PC-9 (cell line): ENCODE data around the gene ODC1. TPM values are rescaled to one million over a fixed set of nuclear protein-coding genes. Genes with fewer than 3 reads are reported as not detected.

Experiments used
- BruUV-seq: library from RNA; stranded (reverse); fragments of 400-500 nt; replicated peaks from 2 replicates; lab custom pipeline; 2021; lab: Mats Ljungman, UMichigan
- CTCF ChIA-PET: fragments of 300-600 bp; sonication (Branson Sonifier 250); formaldehyde crosslinking; loops from one replicate; lab custom pipeline; 2022; ENCODE audit warnings: antibody characterized with exemption; lab: Charles Lee
- POLR2A ChIA-PET: fragments of 300-600 bp; sonication (Branson Sonifier 250); formaldehyde crosslinking; loops from one replicate; lab custom pipeline; 2022; ENCODE audit warnings: antibody characterized with exemption; ENCODE audit not compliant: unreplicated experiment; lab: Charles Lee
- DNase-seq, 2 experiments: peaks; one replicate each; pipeline versions ENCODE4 v3.0.0 to v3.0.0-alpha.2; 2015 to 2022; ENCODE audit warnings: mixed read lengths in 1 of 2
- H2AFZ ChIP-seq: fragments of 200-600 bp; sonication (generic); 2 replicates; pipeline ENCODE4 v1.8.1; 2017; ENCODE audit warnings: antibody characterized with exemption
- H3F3A ChIP-seq: fragments of 200-600 bp; sonication (generic); 2 replicates; pipeline ENCODE4 v1.8.1; 2017; ENCODE audit warnings: antibody characterized with exemption, mild to moderate bottlenecking, low read depth; ENCODE audit not compliant: insufficient read depth
- H3K27ac ChIP-seq: fragments of 200-600 bp; sonication (generic); 2 replicates; pipeline ENCODE4 v1.6.1; 2016; ENCODE audit warnings: mixed run types
- H3K27me3 ChIP-seq: fragments of 200-600 bp; sonication (generic); 2 replicates; pipeline ENCODE4 v1.6.1; 2016; ENCODE audit warnings: low read depth, mixed run types; ENCODE audit not compliant: insufficient read depth
- H3K36me3 ChIP-seq: fragments of 200-600 bp; sonication (generic); 2 replicates; pipeline ENCODE4 v1.6.1; 2016; ENCODE audit warnings: low read depth, mixed run types
- H3K4me1 ChIP-seq: fragments of 200-600 bp; sonication (generic); replicated peaks from 2 replicates; pipeline ENCODE4 v1.6.1; 2016; ENCODE audit warnings: mixed run types; ENCODE audit not compliant: insufficient read depth
- H3K4me2 ChIP-seq: fragments of 200-600 bp; sonication (generic); 2 replicates; pipeline ENCODE4 v1.6.1; 2017; ENCODE audit warnings: mixed run types
- H3K4me3 ChIP-seq: fragments of 200-600 bp; sonication (generic); 2 replicates; pipeline ENCODE4 v1.6.1; 2016; ENCODE audit warnings: mixed run types
- H3K79me2 ChIP-seq: fragments of 200-600 bp; sonication (generic); 2 replicates; pipeline ENCODE4 v1.6.1; 2017; ENCODE audit warnings: low read depth, mixed run types
- H3K9me2 ChIP-seq: fragments of 200-600 bp; sonication (generic); 2 replicates; pipeline ENCODE4 v1.8.1; 2017; ENCODE audit warnings: mild to moderate bottlenecking; ENCODE audit not compliant: insufficient read depth
- H3K9me3 ChIP-seq: fragments of 200-600 bp; sonication (generic); 2 replicates; pipeline ENCODE4 v1.8.1; 2016; ENCODE audit warnings: low read depth; ENCODE audit not compliant: insufficient read depth
- H4K20me1 ChIP-seq: fragments of 200-600 bp; sonication (generic); 2 replicates; pipeline ENCODE4 v1.8.1; 2017; ENCODE audit not compliant: insufficient read depth
- CTCF ChIP-seq: fragments of 200-600 bp; sonication (generic); conservative IDR thresholded peaks from 2 replicates; pipeline ENCODE4 v1.6.1; 2017; ENCODE audit warnings: mixed run types, antibody characterized with exemption, mild to moderate bottlenecking, moderate library complexity
- EZH2 ChIP-seq: fragments of 200-600 bp; sonication (generic); IDR thresholded peaks from 2 replicates; pipeline ENCODE4 v1.8.0; 2017; ENCODE audit warnings: antibody characterized with exemption, low read depth
- intact Hi-C: fragments of 100-400 bp; cut with micrococcal nuclease; formaldehyde crosslinking; loops from one replicate; pipeline ENCODE4 v1.10.0; 2022; ENCODE audit not compliant: unreplicated experiment
- total RNA-seq: library from RNA; stranded (reverse); gene quantifications from 2 replicates; pipeline ENCODE4 v1.2.3, GENCODE V29; 2021

ODC1 gene
- total RNA-seq, 1 experiment from 2014 or later, result 40.5 TPM

GRCh38 chr2:10422251-10422650, 25.9 kb downstream of the ODC1 start:
- H2AFZ ChIP-seq, result no peak overlapping the region
- H3K27ac ChIP-seq, result no peak overlapping the region

GRCh38 chr2:10419553-10420257, 28.4 kb downstream of the ODC1 start:
- BruUV-seq, result no TSS peak
- POLR2A ChIA-PET, result no interaction called here

More at GRCh38 chr2:10422251-10422650, 25.9 kb downstream of the ODC1 start:
- H3K36me3 ChIP-seq, result peaks cover 18% of the 10 kb centered on the region
- peaks cover 8% of the 10 kb centered on the region; the same call in 1 of the 2 replicates for H3K4me1 ChIP-seq
- TF ChIP-seq CTCF (no peak), EZH2 (no peak)
- H4K20me1 ChIP-seq, result peaks cover 8% of the 10 kb centered on the region
- peaks cover 12% of the 10 kb centered on the region; the same call in 1 of the 2 replicates for H3F3A ChIP-seq
- no peaks in the 10 kb centered on the region for H3K79me2 ChIP-seq
- no peak overlapping the region for H3K4me2 ChIP-seq
- H3K27me3 ChIP-seq, result no peaks in the 10 kb centered on the region
- no peak overlapping the region for H3K4me3 ChIP-seq
- DNase-seq, result no peak
- no peaks in the 10 kb centered on the region for H3K9me2 ChIP-seq
- no TSS peak for BruUV-seq
- ChIA-PET CTCF (no interaction called here), POLR2A (no interaction called here)
- no peaks in the 10 kb centered on the region for H3K9me3 ChIP-seq
- intact Hi-C loops, result no loop called here

More at GRCh38 chr2:10419553-10420257, 28.4 kb downstream of the ODC1 start:
- CTCF ChIA-PET, result no interaction called here
- no peaks in the 10 kb centered on the region for H3K9me2 ChIP-seq
- H3K9me3 ChIP-seq, result no peaks in the 10 kb centered on the region
- intact Hi-C loops, result no loop called here
- peaks cover 19% of the 10 kb centered on the region for H3K79me2 ChIP-seq
- H3K4me1 ChIP-seq, result peaks cover 9% of the 10 kb centered on the region; the same call in 1 of the 2 replicates
- no peak overlapping the region for H3K4me3 ChIP-seq
- H3K27me3 ChIP-seq, result no peaks in the 10 kb centered on the region
- no peak overlapping the region for H3K27ac ChIP-seq
- no peak overlapping the region for H2AFZ ChIP-seq
- peaks cover 1% of the 10 kb centered on the region for H3F3A ChIP-seq
- peaks cover 15% of the 10 kb centered on the region for H4K20me1 ChIP-seq
- TF ChIP-seq EZH2 (no peak), CTCF (no peak)
- H3K36me3 ChIP-seq, result peaks cover 12% of the 10 kb centered on the region
- no peak for DNase-seq
- no peak overlapping the region for H3K4me2 ChIP-seq
